GM19025 (cell line): ENCODE measurements around the gene SMARCA2.
A peak's percentile ranks its signal among the peaks of the same experiment; 100 is the strongest.

Source experiments
- ATAC-seq: cut with Tn5 transposase; IDR thresholded peaks from one replicate; pipeline ENCODE4 v1.9.1; 2021; ENCODE audit warnings: mild to moderate bottlenecking, low read depth, moderate library complexity; ENCODE audit not compliant: unreplicated experiment

SMARCA2 gene

DNA sequence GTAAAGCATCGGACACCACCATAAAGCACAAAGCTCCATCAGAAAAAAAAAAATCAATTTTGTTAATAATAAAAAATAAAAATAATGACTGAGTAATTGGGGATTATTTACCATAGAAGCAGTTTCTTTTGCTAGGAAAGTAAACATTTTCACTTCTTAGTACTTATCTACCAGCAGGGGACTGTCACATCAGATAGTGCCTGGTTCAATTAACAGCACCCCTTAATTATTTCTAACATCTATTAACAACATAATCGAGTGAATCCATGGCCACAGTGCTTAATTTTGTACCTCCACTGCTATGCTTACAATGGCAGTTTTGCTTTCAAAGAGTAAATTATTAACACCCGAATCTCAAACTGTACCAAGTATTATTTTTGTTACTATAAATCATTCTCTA, 221.7 kb downstream of the SMARCA2 start:
- ATAC-seq, result no peak

DNA sequence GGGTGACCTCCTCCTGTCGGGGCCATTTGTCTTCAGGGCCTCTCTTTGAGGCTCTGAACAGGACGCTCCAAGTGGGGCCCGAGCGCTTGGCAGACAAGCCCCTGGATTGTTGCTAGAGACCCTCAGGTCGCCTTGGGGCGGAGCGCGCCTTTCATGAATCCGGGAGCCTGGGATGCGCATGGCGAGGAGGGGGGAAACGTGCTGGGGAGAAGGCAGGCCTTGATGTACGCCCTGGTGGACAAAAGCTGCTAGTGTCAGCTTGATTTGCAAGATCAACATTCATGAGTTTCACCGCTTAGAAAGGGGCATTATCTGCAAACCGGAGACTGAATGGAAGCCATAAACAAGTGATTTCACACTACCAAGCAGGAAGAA, 226.3 kb downstream of the SMARCA2 start:
- peak; percentile 11 for ATAC-seq

DNA sequence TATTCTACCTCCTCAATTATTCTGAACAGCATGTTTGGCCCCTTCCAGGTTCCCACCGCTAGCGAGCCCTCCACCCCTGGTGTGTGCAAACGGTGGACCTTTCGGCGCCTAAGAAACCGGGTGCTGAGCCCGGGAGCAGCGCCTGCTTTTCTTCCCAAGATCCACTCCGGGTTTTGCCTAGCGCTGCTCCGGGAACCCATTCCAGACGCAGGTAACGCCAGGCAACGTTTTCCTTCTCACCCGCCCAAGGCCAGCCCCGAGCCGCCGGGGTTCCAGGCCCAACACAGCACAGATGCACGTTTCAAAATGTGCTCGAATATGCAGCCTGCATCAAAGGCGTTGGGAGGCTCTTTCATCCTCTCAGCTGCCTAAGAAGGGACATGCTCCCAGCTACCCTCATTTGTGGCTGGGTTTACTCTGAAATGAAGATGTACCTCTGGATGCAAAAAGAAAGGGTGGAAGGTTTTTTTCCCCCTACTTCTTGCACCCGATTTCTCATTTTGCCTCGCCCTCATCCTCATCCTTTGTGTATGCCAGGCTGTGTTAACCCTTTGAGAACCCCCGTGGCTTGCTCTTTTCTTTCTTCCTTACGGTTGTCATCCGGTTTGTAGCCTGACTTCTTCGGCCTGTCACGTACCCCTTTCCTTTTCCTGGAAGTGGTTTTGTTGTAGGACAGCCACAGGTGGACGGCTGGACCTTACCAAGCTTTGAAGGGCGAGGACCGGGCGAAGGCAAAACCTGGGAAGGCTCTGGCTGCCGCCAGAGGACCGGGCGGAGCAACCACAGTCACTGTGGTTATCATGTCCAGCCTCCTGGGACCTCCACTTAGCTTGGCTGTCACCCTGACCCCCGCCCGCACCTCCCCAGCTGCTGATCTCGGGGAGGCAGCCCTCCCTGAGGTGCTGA, 226.9 kb downstream of the SMARCA2 start:
- peak; percentile 82 for ATAC-seq

DNA sequence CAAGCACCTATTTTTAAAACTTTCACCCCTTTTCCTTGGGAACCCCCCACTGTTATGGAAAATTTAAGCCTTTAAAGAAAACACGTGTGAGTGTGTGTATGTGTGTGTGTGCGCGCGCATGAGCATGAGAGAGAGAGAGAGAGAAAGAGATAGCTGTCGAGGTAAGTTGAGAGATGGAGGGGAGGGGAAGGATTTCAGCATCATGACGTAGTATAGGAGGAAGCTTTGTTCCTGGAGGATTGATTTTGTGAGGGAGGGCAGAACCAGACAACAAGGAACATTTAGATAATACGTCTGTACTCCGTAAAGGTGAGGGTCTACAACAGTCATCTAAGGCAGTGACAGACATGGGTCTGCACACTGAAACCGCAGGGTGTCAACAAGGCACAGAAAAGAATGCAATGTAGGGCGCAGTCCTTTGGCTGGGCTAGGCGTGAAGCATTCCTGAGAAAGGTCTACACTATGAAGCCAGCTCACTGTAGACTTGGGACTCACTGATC, 227.7 kb downstream of the SMARCA2 start:
- no peak for ATAC-seq
